Activated T-cell treated with anti-CD3 and anti-CD28 coated beads for 24 hours (primary cell): ENCODE data around the gene POMGNT2.

Source experiments
- DNase-seq: peaks from one replicate; pipeline ENCODE4 v3.0.0-alpha.2; 2020; ENCODE audit warnings: low read depth

POMGNT2 gene

DNA sequence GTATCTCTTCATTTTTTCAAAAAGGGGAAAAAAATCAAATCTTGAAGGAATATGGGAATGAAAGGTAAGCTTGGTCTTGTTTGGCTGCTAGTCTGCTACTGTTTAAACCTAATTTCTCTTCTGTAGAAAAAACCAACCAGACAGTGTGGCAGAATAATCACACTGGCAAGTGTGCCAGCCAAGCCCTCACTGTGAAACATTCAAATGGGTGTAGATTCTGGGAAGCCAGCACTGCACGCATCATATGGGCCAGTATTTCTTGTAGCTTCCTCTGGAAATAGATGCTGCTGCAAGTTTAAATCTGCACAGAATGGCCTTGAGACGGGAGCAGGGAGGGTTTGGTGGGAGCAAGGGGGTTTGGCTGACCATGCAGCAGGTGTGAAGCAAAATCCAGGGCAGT is 62.1 kb downstream of the POMGNT2 start:
- no peak for DNase-seq

DNA sequence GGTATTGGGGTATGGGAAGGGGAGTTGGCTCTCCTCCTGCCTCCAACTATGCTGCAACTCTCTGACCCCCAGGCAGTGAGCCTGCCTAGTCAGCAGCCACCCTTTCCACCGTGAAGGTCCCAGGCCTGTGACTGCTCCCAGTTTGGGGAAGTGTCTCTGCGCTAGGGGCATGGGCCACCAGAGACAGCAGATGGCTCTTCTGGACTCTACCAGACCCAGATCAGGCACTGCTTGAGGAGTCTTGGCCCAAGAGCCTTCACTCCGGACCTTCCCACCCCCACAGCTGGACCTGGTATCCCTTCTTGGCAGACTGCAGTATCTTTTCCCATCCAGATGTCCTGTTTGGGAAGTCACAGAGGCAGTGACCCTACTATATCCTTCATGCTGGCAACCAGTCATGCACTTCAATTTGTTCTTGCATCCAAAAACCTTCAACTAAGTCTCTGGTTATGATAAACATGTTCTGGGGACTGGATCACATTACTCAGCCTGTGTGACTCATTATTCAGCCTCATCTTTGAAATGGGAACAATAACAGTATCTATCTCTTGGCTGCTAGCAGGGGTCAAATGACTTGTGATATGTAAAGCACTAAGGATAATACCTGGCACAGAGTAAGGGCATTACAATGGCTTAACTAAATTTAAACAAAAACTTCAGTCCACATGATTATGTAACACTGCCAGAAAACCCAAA is 62.7 kb downstream of the POMGNT2 start:
- no peak for DNase-seq

DNA sequence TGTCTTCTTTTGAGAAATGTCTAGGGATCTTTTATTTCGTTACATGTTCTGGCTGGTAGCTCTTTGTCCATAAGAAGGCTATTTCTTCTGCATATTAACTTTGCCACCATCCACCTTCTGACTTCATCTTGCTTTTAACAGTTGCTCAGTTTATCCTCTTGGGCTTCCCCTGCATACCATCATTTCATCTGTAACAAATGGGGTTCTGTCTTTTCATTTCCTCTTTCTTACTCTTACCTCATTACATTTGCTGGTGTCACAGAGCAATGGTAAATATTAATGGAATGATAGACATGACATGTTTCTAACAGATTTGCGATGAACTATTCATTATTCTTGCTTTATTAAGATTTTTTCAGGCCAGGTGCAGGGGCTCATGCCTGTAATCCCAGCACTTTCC is 64.4 kb downstream of the POMGNT2 start:
- no peak for DNase-seq

DNA sequence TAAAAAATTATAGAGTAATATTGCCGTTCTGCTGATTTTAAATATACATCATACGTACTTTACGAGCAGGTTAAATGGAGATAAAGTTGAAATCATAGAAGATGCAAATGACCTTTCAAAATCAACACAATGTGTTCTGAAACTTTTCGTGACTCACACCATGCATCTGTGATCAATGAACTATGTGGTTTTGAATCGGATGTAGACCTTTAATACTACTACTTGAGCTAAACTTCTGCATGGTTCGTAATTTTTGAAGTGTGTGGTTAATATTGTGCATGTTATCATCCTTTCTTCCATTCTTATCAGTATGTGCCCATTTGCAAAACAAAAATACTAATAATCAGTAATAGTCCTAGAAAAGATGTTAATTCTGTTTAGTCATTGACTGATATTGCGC is 67.9 kb downstream of the POMGNT2 start:
- no peak for DNase-seq

DNA sequence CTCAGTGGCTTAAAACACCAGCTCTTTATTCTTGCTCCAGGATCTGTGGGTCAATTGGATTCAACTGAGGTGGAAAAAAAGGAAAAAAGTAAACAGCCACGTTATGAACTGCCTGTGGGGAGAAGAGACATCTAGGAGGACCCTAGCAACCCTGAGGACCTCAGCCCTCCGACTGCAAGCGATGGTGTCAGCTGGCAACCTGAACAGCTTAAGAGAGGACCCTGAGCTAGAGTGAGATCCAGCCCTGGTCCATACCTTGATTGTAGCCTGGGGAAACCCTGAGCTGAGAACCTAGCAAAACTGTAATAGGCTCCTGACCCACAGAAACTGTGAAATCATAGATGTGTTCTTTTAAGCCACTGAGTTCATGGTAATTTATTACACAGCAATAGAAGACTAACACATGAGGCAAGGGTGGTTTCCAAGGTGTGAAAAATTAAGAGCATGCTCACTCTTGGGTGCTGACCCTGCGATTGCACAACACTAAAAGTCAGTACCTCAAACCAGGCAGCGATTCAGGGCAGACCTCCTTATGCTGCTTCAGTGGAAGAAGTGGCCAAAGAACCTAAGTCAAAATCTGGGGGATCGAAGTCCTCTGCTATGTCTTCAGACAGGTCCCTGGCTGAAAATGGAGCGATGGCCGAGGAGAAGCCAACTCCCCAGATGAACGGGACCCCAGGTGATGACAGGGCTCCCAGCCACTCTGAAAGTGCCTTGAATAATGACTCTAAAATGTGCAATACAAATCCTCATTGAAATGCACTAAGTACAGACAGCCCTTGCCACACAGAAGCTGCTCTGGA is 69.1 kb downstream of the POMGNT2 start:
- DNase-seq = no peak

DNA sequence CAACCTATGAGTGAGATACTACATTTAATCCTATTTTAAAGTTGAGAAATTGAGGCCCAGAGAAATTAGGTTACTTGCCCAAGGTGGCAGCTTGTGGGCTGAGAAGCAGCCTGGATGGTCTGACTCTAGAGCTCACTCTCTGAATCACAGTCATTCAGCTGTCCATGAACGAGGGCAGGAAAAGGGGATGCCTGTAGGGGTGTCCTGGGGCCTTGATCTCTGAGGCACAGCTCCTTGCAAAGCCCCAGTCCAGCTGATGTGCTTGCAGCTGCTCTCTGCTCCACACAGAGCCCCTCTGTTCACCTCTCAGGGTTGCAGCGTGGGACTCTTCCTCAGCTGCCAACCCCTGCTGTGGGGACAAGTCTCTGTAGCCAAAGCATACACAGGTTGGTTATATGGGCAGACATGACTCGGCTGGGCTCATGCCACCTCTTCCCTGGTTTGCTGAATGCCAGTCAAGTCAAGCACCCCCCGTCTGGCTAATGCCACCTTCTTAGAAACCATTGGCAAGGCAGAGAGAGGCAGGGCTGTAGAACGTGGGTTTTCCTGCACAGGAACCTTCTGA is 70.0 kb downstream of the POMGNT2 start:
- DNase-seq = no peak

DNA sequence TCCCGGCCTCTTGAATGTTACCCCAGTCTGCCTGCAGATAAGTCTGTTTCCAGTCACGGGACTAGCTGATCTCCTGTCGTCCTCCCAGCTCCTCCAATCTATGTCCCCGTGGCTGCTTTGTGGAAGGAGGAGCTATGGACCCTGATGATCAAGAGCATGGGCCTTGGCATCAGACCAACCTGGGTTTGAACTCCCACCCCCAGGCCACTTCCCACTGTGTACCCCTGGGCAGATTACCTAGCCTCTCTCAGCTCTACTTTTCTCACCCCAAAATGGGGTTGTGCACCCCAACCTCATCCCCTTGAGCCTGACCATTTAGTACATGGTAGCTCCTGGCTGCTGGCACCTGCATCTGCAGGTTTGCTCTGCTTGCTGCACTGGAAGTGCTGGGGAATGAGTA is 71.0 kb downstream of the POMGNT2 start:
- no peak for DNase-seq

DNA sequence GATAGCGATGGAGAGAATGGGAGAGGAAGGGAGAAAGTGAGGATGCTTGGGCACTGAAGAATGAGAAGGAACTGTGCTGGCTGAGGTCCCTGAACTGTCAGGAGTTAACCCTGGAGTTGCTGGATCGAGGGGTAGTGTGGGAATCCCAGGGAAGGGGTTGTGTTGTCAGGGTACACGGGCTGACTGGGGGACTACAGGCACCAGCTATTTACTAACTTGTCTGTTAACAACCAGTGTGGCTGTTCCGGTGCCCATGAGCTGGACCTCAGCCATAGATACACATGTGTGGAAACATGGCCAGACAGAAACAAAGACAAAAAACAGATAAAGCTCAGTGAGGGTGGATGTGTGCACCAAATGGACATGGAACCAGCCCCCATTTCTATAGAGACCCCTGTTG is 71.7 kb downstream of the POMGNT2 start:
- no peak for DNase-seq

DNA sequence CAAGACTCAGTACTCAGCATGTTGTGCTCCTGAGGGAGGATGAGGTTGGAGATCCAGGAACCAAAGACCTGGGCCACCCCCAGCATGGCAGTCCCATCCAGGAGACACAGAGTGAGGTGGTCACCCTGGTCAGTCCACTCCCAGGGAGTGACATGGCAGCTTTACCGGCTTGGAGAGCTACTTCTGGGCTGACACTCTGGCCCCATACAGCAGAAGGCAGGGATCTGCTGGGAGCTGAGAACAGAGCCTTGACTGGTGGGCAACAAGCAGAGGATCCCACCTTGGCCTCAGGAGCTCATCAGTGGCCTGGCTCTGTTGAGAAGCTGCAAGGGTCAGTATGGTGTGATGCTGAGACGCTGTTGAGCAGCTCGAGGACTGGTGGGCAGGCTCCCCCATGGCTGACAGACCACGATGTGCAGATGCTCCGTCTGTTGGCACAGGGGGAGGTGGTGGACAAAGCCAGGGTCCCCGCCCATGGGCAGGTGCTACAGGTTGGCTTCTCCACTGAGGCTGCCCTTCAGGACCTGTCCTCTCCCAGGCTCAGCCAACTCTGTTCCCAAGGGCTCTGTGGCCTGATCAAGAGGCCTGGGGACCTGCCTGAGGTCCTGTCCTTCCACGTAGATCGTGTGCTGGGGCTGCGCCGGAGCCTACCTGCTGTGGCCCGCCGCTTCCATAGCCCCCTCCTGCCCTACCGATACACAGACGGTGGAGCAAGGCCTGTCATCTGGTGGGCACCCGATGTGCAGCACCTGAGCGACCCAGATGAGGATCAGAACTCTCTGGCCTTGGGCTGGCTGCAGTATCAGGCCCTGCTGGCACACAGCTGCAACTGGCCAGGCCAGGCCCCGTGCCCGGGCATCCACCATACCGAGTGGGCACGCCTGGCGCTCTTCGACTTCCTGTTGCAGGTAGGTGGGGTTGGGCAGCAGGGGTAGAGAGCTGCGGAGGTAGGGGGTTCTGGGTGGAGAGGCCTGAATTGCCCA is 72.9 kb downstream of the POMGNT2 start:
- no peak for DNase-seq

DNA sequence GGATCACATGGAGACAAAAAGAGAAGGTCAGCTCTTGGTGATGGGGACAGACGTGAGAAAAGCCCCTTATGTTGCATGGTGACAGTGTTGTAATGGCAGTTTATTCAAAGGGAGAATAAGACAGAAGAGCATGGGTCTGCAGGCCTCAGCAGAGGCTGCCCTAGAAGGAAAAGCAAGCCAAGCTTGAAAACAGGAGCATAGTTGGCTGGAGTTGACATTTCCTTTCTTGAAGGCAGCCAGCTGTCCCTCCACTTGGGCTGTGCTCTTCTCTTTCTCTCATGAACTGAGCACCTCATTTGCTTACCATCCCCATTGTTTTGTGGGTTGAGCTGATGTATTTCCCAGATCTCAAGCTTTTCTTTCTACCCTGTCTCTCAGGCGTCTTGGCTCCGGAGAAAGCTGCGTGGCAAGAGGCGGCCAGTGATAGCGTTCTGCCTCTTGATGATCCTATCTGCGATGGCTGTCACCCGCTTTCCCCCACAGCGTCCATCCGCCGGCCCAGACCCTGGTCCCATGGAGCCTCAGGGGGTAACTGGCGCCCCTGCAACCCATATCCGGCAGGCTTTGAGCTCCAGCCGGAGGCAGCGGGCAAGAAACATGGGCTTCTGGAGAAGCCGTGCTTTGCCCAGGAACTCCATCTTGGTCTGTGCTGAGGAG is 73.9 kb downstream of the POMGNT2 start:
- no peak for DNase-seq

DNA sequence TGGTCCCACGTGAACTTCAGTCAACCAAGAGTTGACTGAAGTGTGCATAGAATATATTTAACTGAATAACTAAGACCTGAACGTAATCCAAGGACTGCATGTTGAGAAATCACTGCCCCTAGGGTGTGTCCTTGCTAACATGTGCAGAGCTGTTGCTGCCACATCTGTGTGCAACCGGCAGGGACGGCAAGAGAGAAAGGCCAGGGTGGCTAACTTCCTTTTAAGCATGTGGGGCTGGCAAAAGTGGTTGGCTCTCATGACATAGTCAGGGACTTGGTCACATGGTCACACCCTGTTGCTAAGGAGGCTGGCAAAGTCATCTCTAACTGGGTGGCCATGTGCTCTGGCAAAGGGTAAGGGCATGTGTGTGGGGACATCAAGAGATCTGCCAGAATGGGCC is 74.4 kb downstream of the POMGNT2 start:
- no peak for DNase-seq

DNA sequence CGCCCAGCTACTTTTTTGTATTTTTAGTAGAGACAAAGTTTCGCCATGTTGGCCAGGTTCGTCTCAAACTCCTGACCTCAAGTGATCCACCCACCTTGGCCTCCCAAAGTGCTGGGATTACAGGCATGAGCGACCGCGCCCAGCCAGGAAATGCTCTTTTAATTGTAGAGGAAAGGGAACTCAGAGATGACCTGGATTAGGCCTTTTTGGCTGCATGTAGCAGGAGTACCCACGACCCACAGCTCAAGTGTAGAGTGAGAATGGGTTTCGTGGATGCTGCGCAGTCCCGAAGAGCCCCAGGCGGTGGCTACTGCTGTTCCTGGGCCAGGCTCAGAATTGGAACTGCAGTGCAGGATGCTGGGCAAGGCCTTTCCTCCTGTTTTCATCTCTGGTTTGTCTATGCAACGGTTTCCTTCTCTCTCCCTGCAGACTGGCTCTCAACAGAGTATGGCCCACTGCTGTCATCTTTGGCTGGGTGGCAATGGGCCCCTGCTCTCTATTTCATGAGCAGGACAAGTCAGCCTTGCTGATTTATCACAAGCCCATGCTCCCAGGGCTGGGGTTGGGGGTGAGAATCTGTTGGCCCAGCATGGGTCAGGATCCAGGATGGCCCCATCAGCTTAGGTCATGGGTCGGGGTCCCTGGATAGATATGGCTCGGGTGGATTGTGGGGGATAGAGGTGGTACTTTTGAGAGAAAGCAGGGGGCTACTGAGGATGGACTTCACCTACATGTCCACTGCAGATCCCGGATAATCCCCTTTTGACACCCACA is 75.5 kb downstream of the POMGNT2 start:
- DNase-seq = no peak
